ENCODE data around the gene CES3. TPM values are rescaled to one million over a fixed set of nuclear protein-coding genes. Genes with fewer than 3 reads are reported as not detected.
A peak's percentile ranks its signal among the peaks of the same experiment; 100 is the strongest.
"Not testable (repeated sequence)": the region's sequence is repeated elsewhere in the genome, so short reads cannot be mapped to it uniquely, and the experiment has no call there.

Gene CES3
- total RNA-seq, 1 donor from 2014 or later, result not detected

- no peak for DNase-seq (ENCODE audit: low read depth, low spot score)
These were observed 3.0 kb downstream of the CES3 start for GRCh38 chr16:66964049-66964448.

- DNase-seq (ENCODE audit: low read depth, low spot score), result no peak
These were observed 7.8 kb downstream of the CES3 start for GRCh38 chr16:66968847-66969246.

- DNase-seq (ENCODE audit: low read depth, low spot score), result no peak
These were observed 10.0 kb downstream of the CES3 start for GRCh38 chr16:66970775-66971720.

- no peak for DNase-seq (ENCODE audit: low read depth, low spot score)
These were observed 11.9 kb downstream of the CES3 start for GRCh38 chr16:66972983-66973382.

- DNase-seq (ENCODE audit: low read depth, low spot score), result no peak
These were observed 12.7 kb downstream of the CES3 start for GRCh38 chr16:66973716-66974115.

GRCh38 chr16:66974156-66974931, 13.3 kb downstream of the CES3 start:
- DNase-seq (ENCODE audit: low read depth, low spot score), result not testable (repeated sequence)

- not testable (repeated sequence) for DNase-seq (ENCODE audit: low read depth, low spot score)
These were observed 13.8 kb downstream of the CES3 start for GRCh38 chr16:66974932-66975246.

- no peak for DNase-seq (ENCODE audit: low read depth, low spot score)
These were observed 14.3 kb downstream of the CES3 start for GRCh38 chr16:66975302-66975893.

- no peak for DNase-seq (ENCODE audit: low read depth, low spot score)
These were observed 15.7 kb downstream of the CES3 start for GRCh38 chr16:66976746-66977145.

- peak; percentile 44 for DNase-seq (ENCODE audit: low read depth, low spot score)
These were observed 16.5 kb downstream of the CES3 start for GRCh38 chr16:66977341-66978113.

GRCh38 chr16:66979011-66979717, 18.1 kb downstream of the CES3 start:
- no peak for DNase-seq (ENCODE audit: low read depth, low spot score)

- no peak for DNase-seq (ENCODE audit: low read depth, low spot score)
These were observed 22.0 kb downstream of the CES3 start for GRCh38 chr16:66983033-66983432.

GRCh38 chr16:66984892-66985311, 23.8 kb downstream of the CES3 start:
- DNase-seq (ENCODE audit: low read depth, low spot score), result no peak

GRCh38 chr16:66986559-66986958, 25.5 kb downstream of the CES3 start:
- DNase-seq (ENCODE audit: low read depth, low spot score), result no peak

GRCh38 chr16:66988197-66988788, 27.2 kb downstream of the CES3 start, which contains the start of gene CES4A:
Gene CES4A (plus strand): TSS chr16:66988589. CDS start chr16:66988773, 184 bp downstream.
- no peak for DNase-seq (ENCODE audit: low read depth, low spot score)

GRCh38 chr16:66991545-66992077, 30.5 kb downstream of the CES3 start:
- no peak for DNase-seq (ENCODE audit: low read depth, low spot score)

GRCh38 chr16:66993558-66993957, 32.5 kb downstream of the CES3 start:
- not testable (repeated sequence) for DNase-seq (ENCODE audit: low read depth, low spot score)

GRCh38 chr16:66996324-66996982, 35.4 kb downstream of the CES3 start:
- DNase-seq (ENCODE audit: low read depth, low spot score), result no peak

GRCh38 chr16:66996983-66997358, 35.9 kb downstream of the CES3 start:
- no peak for DNase-seq (ENCODE audit: low read depth, low spot score)

Measured in pulmonary artery endothelial cell (primary cell).